AG04449 (cell line): ENCODE measurements around the gene RPL12.

ENCODE experiments used
- CTCF ChIA-PET: fragments of 350-600 bp; formaldehyde crosslinking; extraction: SDS; loops from one replicate; lab custom pipeline; 2021; ENCODE audit warnings: antibody characterized with exemption; lab: Yijun Ruan, JAX
- POLR2A ChIA-PET: fragments of 400-600, 350-600 bp; formaldehyde crosslinking; extraction: SDS; loops from one replicate; lab custom pipeline; 2020; ENCODE audit warnings: antibody characterized with exemption, inconsistent platforms; lab: Yijun Ruan, JAX
- DNase-seq: peaks from one replicate; pipeline ENCODE4 v3.0.0-alpha.2; 2010; ENCODE audit warnings: low read depth, low spot score
- H3K4me3 ChIP-seq: 2 replicates; pipeline ENCODE4 v1.5.1; 2011; ENCODE audit warnings: low read depth, mild to moderate bottlenecking, control low read depth, low read length
- TF ChIP-seq, protein P1 (sequence below): IDR thresholded peaks from one replicate; pipeline ENCODE4 v1.5.1; 2011; ENCODE audit warnings: mild to moderate bottlenecking, moderate library complexity, low read length, control low read depth, inconsistent platforms; ENCODE audit not compliant: insufficient read depth; ENCODE audit errors: missing control alignments

The RPL12 gene

GRCh38 chr9:127419348-127419747 is 31.9 kb downstream of the RPL12 start:
- no peak overlapping the region for H3K4me3 ChIP-seq
- CTCF ChIA-PET, result no interaction called here
- DNase-seq, result no peak
- TF ChIP-seq, protein P1, sequence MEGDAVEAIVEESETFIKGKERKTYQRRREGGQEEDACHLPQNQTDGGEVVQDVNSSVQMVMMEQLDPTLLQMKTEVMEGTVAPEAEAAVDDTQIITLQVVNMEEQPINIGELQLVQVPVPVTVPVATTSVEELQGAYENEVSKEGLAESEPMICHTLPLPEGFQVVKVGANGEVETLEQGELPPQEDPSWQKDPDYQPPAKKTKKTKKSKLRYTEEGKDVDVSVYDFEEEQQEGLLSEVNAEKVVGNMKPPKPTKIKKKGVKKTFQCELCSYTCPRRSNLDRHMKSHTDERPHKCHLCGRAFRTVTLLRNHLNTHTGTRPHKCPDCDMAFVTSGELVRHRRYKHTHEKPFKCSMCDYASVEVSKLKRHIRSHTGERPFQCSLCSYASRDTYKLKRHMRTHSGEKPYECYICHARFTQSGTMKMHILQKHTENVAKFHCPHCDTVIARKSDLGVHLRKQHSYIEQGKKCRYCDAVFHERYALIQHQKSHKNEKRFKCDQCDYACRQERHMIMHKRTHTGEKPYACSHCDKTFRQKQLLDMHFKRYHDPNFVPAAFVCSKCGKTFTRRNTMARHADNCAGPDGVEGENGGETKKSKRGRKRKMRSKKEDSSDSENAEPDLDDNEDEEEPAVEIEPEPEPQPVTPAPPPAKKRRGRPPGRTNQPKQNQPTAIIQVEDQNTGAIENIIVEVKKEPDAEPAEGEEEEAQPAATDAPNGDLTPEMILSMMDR, result no peak
- POLR2A ChIA-PET, result no interaction called here

- DNase-seq, result no peak
- H3K4me3 ChIP-seq, result no peak overlapping the region
- CTCF ChIA-PET, result interaction anchor here (0.8 kb wide), 1 partner anchor 204 kb away, joined by 3 read pairs; no protein-coding TSS in a partner anchor
- TF ChIP-seq, protein P1, result no peak
- POLR2A ChIA-PET, result no interaction called here
Observed at GRCh38 chr9:127418037-127418471, 33.2 kb downstream of the RPL12 start.

- H3K4me3 ChIP-seq, result no peak overlapping the region
- POLR2A ChIA-PET, result no interaction called here
- CTCF ChIA-PET, result interaction anchor here (0.8 kb wide), 1 partner anchor 203 kb away, joined by 3 read pairs; no protein-coding TSS in a partner anchor
- DNase-seq, result no peak
- TF ChIP-seq, protein P1, result no peak
Observed at GRCh38 chr9:127417131-127418036, 33.8 kb downstream of the RPL12 start.

- POLR2A ChIA-PET, result no interaction called here
- H3K4me3 ChIP-seq, result no peak overlapping the region
- CTCF ChIA-PET, result interaction anchor here (0.7 to 0.9 kb wide), 3 partner anchors 8 to 450 kb away, joined by 3 read pairs; no protein-coding TSS in a partner anchor
- TF ChIP-seq, protein P1, result no peak
- DNase-seq, result no peak
Observed at GRCh38 chr9:127415657-127416056, 35.5 kb downstream of the RPL12 start.

- ChIA-PET CTCF (interaction anchor here (0.7 to 0.9 kb wide), 3 partner anchors 8 to 450 kb away, joined by 3 read pairs; no protein-coding TSS in a partner anchor), POLR2A (no interaction called here)
- no peak overlapping the region for H3K4me3 ChIP-seq
- TF ChIP-seq, protein P1, result no peak
- no peak for DNase-seq
Observed at GRCh38 chr9:127415141-127415540, 36.1 kb downstream of the RPL12 start.

GRCh38 chr9:127411122-127411521 is 40.1 kb downstream of the RPL12 start:
- TF ChIP-seq, protein P1, result no peak
- CTCF ChIA-PET, result interaction anchor here (0.6 kb wide), 1 partner anchor 63 kb away, joined by 3 read pairs; no protein-coding TSS in a partner anchor
- POLR2A ChIA-PET, result no interaction called here
- no peak for DNase-seq
- no peak overlapping the region for H3K4me3 ChIP-seq
